CD14-positive monocyte (primary cell): ENCODE measurements around the gene PINK1. TPM values are rescaled to one million over a fixed set of nuclear protein-coding genes. Genes with fewer than 3 reads are reported as not detected.

Experiments
- DNase-seq, 3 donors: peaks; one replicate each; pipeline ENCODE4 v3.0.0-alpha.2; 2011 to 2022
- H2AFZ ChIP-seq: 2 replicates; pipeline ENCODE4 v1.6.0; 2012; ENCODE audit warnings: mild to moderate bottlenecking, low read depth, low read length, inconsistent platforms; ENCODE audit not compliant: insufficient read depth, poor library complexity, severe bottlenecking
- H3K27ac ChIP-seq, 2 donors: 1 replicate in 1 of 2; 2 replicates in 1 of 2; pipeline ENCODE4 v1.5.1; 2012 to 2013; ENCODE audit warnings: low read length in 2 of 2, control low read depth in 1 of 2, inconsistent platforms in 1 of 2, low read depth in 1 of 2, mild to moderate bottlenecking in 1 of 2
- H3K27me3 ChIP-seq, 2 donors: one replicate each; pipeline versions ENCODE4 v1.6.0 to v1.6.1; 2011 to 2013; ENCODE audit warnings: low read length in 2 of 2; ENCODE audit not compliant: control insufficient read depth in 2 of 2, insufficient read depth in 2 of 2
- H3K36me3 ChIP-seq, 2 donors: replicated peaks in 1 of 2; 1 replicate in 1 of 2; 2 replicates in 1 of 2; pipeline versions ENCODE4 v1.5.1 to v1.6.1; 2012 to 2013; ENCODE audit warnings: low read length in 2 of 2, control low read depth in 1 of 2, inconsistent platforms in 1 of 2, mild to moderate bottlenecking in 1 of 2; ENCODE audit not compliant: insufficient read depth in 2 of 2, control insufficient read depth in 1 of 2
- H3K4me1 ChIP-seq, 2 donors: 1 replicate in 1 of 2; 2 replicates in 1 of 2; pipeline versions ENCODE4 v1.5.1 to v1.6.1; 2012 to 2013; ENCODE audit warnings: low read length in 2 of 2, control low read depth in 1 of 2, inconsistent platforms in 1 of 2, mild to moderate bottlenecking in 1 of 2, moderate library complexity in 1 of 2; ENCODE audit not compliant: insufficient read depth in 2 of 2, control insufficient read depth in 1 of 2
- H3K4me2 ChIP-seq: replicated peaks from 2 replicates; pipeline ENCODE3; 2012; ENCODE audit warnings: low read length, moderate library complexity, mild to moderate bottlenecking; ENCODE audit not compliant: poor library complexity, severe bottlenecking; ENCODE audit errors: extremely low read depth
- H3K4me3 ChIP-seq, 3 experiments: fragments of 200-600 bp in 1 of 3; sonication (generic) in 1 of 3; replicated peaks in 1 of 3; 1 replicate in 2 of 3; 2 replicates in 1 of 3; pipeline ENCODE4 v1.5.1; 2011 to 2013; ENCODE audit warnings: low read length in 3 of 3, mild to moderate bottlenecking in 3 of 3, control low read depth in 2 of 3, low read depth in 2 of 3, inconsistent platforms in 1 of 3, moderate library complexity in 1 of 3
- H3K79me2 ChIP-seq: 2 replicates; pipeline ENCODE4 v1.6.0; 2012; ENCODE audit warnings: mild to moderate bottlenecking, control low read depth, inconsistent platforms, low read length, moderate library complexity; ENCODE audit not compliant: insufficient read depth
- H3K9ac ChIP-seq: 2 replicates; pipeline ENCODE4 v1.6.0; 2017; ENCODE audit warnings: low read length, mild to moderate bottlenecking; ENCODE audit not compliant: insufficient read depth, poor library complexity, severe bottlenecking
- H3K9me3 ChIP-seq, 2 donors: replicated peaks in 1 of 2; 1 replicate in 1 of 2; 2 replicates in 1 of 2; pipeline versions ENCODE4 v1.5.1 to v1.6.1; 2012 to 2013; ENCODE audit warnings: low read length in 2 of 2, control low read depth in 1 of 2; ENCODE audit not compliant: control insufficient read depth in 1 of 2, insufficient read depth in 1 of 2
- H4K20me1 ChIP-seq: 2 replicates; pipeline ENCODE4 v1.6.0; 2012; ENCODE audit warnings: mild to moderate bottlenecking, low read length, control low read depth, moderate library complexity; ENCODE audit not compliant: insufficient read depth
- H3K27ac Mint-ChIP-seq, 7 donors: one replicate each; pipeline ENCODE4 v1.8.0; 2020; ENCODE audit warnings: mild to moderate bottlenecking in 7 of 7, mixed read lengths in 7 of 7, moderate library complexity in 6 of 7, inconsistent platforms in 2 of 7
- H3K27me3 Mint-ChIP-seq, 3 donors: one replicate each; pipeline ENCODE4 v1.8.0; 2021 to 2022; ENCODE audit warnings: low read depth in 3 of 3, mild to moderate bottlenecking in 3 of 3, mixed read lengths in 3 of 3, moderate library complexity in 3 of 3, inconsistent platforms in 1 of 3
- H3K36me3 Mint-ChIP-seq, 2 donors: one replicate each; pipeline ENCODE4 v1.8.0; 2020; ENCODE audit warnings: mixed read lengths in 2 of 2, inconsistent platforms in 1 of 2, mild to moderate bottlenecking in 1 of 2
- H3K4me1 Mint-ChIP-seq: one replicate; pipeline ENCODE4 v1.8.0; 2020; ENCODE audit warnings: mild to moderate bottlenecking, mixed read lengths
- H3K4me3 Mint-ChIP-seq, 2 donors: one replicate each; pipeline ENCODE4 v1.8.0; 2020; ENCODE audit warnings: mild to moderate bottlenecking in 2 of 2, mixed read lengths in 2 of 2, moderate library complexity in 1 of 2
- H3K9me3 Mint-ChIP-seq, 7 donors: one replicate each; pipeline ENCODE4 v1.8.0; 2020 to 2022; ENCODE audit warnings: mixed read lengths in 7 of 7, mild to moderate bottlenecking in 6 of 7, moderate library complexity in 6 of 7, inconsistent platforms in 2 of 7
- CTCF ChIP-seq: fragments of 200-600 bp; IDR thresholded peaks from one replicate; pipeline ENCODE4 v1.8.0; 2022; ENCODE audit warnings: antibody characterized with exemption, mild to moderate bottlenecking
- WGBS: methylation state at CpG from one replicate; pipeline ENCODE4 v1.1.5; 2013; ENCODE audit warnings: missing lambda C conversion rate; ENCODE audit not compliant: insufficient coverage; 5-methylcytosine and 5-hydroxymethylcytosine counted together
- intact Hi-C, 2 donors: fragments of 100-400 bp; cut with micrococcal nuclease; formaldehyde crosslinking; loops; one replicate each; pipeline versions ENCODE4 v1.15.0 to v1.15.1; 2023
- polyA plus RNA-seq, 3 donors: library from polyadenylated mRNA; depleted of rRNA in 1 of 3; unstranded in 2 of 3; stranded (reverse) in 1 of 3; fragments of 300-500 nt in 2 of 3; fragments of >200 nt in 1 of 3; fragmentation: Illumina TruSeq in 2 of 3; gene quantifications; 1 replicate in 2 of 3; 2 replicates in 1 of 3; pipeline ENCODE4 v1.2.3, GENCODE V29; 2012 to 2021

Gene PINK1
- polyA plus RNA-seq, 3 donors, result 21.6 to 32.7 (median 24.0) TPM

- WGBS, result 95% methylated on average over 9 of the region's 9 CpGs
- H3K4me3 Mint-ChIP-seq, result no peak overlapping the region
Measured at GRCh38 chr1:20681999-20682398, 48.7 kb downstream of the PINK1 start.

GRCh38 chr1:20682571-20683236 is 49.4 kb downstream of the PINK1 start:
- Mint-ChIP-seq H3K9me3 (peaks cover 0 to 6% (median 2%) of the 10 kb centered on the region in 7 donors), H3K27me3 (peaks cover 0 to 1% (median 1%) of the 10 kb centered on the region in 3 donors), H3K4me3 (peak overlapping the region; percentile 56 to 77), H3K4me1 (peaks cover 53% of the 10 kb centered on the region), H3K36me3 (peaks cover 1 to 7% of the 10 kb centered on the region in 2 donors), H3K27ac (peak overlapping the region in 1 of 7 donors; percentile 1)
- 28% methylated on average over 23 of the region's 24 CpGs for WGBS
- Histone ChIP-seq H3K27ac (no peak overlapping the region), H3K4me2 (peak overlapping the region; percentile 43), H2AFZ (peak overlapping the region; percentile 63), H3K36me3 (no peaks in the 10 kb centered on the region), H3K4me1 (peaks cover 44 to 49% of the 10 kb centered on the region in 2 donors), H3K79me2 (peaks cover 6% of the 10 kb centered on the region), H3K27me3 (no peaks in the 10 kb centered on the region), H3K9ac (peak overlapping the region; percentile 25), H4K20me1 (no peaks in the 10 kb centered on the region), H3K9me3 (peaks cover 0 to 3% of the 10 kb centered on the region in 2 donors), H3K4me3 (peak overlapping the region in 1 of 3 experiments; percentile 41)
- no peak for TF ChIP-seq CTCF
- intact Hi-C loops, result no loop called here
- DNase-seq, result peak; percentile 39 to 55 (median 51)

More at GRCh38 chr1:20681999-20682398, 48.7 kb downstream of the PINK1 start:
- peaks cover 44 to 49% of the 10 kb centered on the region in 2 donors for H3K4me1 ChIP-seq
- no peak for DNase-seq
- H3K9ac ChIP-seq, result no peak overlapping the region
- Mint-ChIP-seq H3K4me1 (peaks cover 53% of the 10 kb centered on the region), H3K9me3 (peaks cover 0 to 6% (median 4%) of the 10 kb centered on the region in 7 donors), H3K27me3 (peaks cover 0 to 1% (median 1%) of the 10 kb centered on the region in 3 donors), H3K27ac (peak overlapping the region in 1 of 7 donors; percentile 57), H3K36me3 (peaks cover 2 to 7% of the 10 kb centered on the region in 2 donors)
- H3K79me2 ChIP-seq, result peaks cover 6% of the 10 kb centered on the region
- peaks cover 0 to 4% of the 10 kb centered on the region in 2 donors for H3K9me3 ChIP-seq
- no peak overlapping the region for H3K4me2 ChIP-seq
- no peak overlapping the region for H2AFZ ChIP-seq
- intact Hi-C loops, result no loop called here
- H4K20me1 ChIP-seq, result no peaks in the 10 kb centered on the region
- no peaks in the 10 kb centered on the region for H3K36me3 ChIP-seq
- H3K27ac ChIP-seq, result no peak overlapping the region
- H3K27me3 ChIP-seq, result no peaks in the 10 kb centered on the region
- no peak overlapping the region for H3K4me3 ChIP-seq
- TF ChIP-seq CTCF, result no peak
